Trophoblast cell (in vitro differentiated cells and primary cell): ENCODE results near the gene GLIPR2.
A peak's percentile ranks its signal among the peaks of the same experiment; 100 is the strongest.

Experiments used
- DNase-seq, 2 donors: peaks; one replicate each; pipeline ENCODE4 v3.0.0-alpha.2; 2016
- H2AFZ ChIP-seq: 2 replicates; pipeline ENCODE4 v1.6.1; 2013; ENCODE audit warnings: low read length, moderate library complexity, mild to moderate bottlenecking; ENCODE audit not compliant: insufficient read depth, poor library complexity
- H2AK5ac ChIP-seq: 2 replicates; pipeline ENCODE4 v1.6.1; 2013; ENCODE audit warnings: mild to moderate bottlenecking, low read length
- H2BK120ac ChIP-seq: 2 replicates; pipeline ENCODE4 v1.6.1; 2013; ENCODE audit warnings: low read length, mild to moderate bottlenecking, moderate library complexity; ENCODE audit not compliant: insufficient read depth, poor library complexity
- H2BK12ac ChIP-seq: 2 replicates; pipeline ENCODE4 v1.6.1; 2013; ENCODE audit warnings: mild to moderate bottlenecking, low read length, moderate library complexity
- H2BK5ac ChIP-seq: 2 replicates; pipeline ENCODE4 v1.6.1; 2013; ENCODE audit warnings: low read length, low read depth, moderate library complexity, mild to moderate bottlenecking; ENCODE audit not compliant: poor library complexity
- H3K14ac ChIP-seq: 2 replicates; pipeline ENCODE4 v1.6.1; 2013; ENCODE audit warnings: mild to moderate bottlenecking, low read length
- H3K18ac ChIP-seq: 2 replicates; pipeline ENCODE4 v1.6.1; 2013; ENCODE audit warnings: mild to moderate bottlenecking, low read length
- H3K23ac ChIP-seq: 2 replicates; pipeline ENCODE4 v1.6.1; 2013; ENCODE audit warnings: low read length
- H3K27ac ChIP-seq: 2 replicates; pipeline ENCODE4 v1.5.1; 2013; ENCODE audit warnings: low read depth, mild to moderate bottlenecking, inconsistent platforms, low read length, moderate library complexity
- H3K27me3 ChIP-seq: 2 replicates; pipeline ENCODE4 v1.6.1; 2013; ENCODE audit warnings: inconsistent platforms, mild to moderate bottlenecking, low read length, moderate library complexity; ENCODE audit not compliant: insufficient read depth
- H3K36me3 ChIP-seq, 2 experiments: 1 replicate in 1 of 2; 2 replicates in 1 of 2; pipeline ENCODE4 v1.6.1; 2013; ENCODE audit warnings: low read length in 2 of 2, mild to moderate bottlenecking in 2 of 2, moderate library complexity in 1 of 2; ENCODE audit not compliant: insufficient read depth in 2 of 2, control insufficient read depth in 1 of 2
- H3K4ac ChIP-seq: 2 replicates; pipeline ENCODE4 v1.6.1; 2013; ENCODE audit warnings: low read depth, mild to moderate bottlenecking, low read length, moderate library complexity
- H3K4me1 ChIP-seq, 2 experiments: 1 replicate in 1 of 2; 2 replicates in 1 of 2; pipeline ENCODE4 v1.6.1; 2013; ENCODE audit warnings: low read length in 2 of 2, mild to moderate bottlenecking in 2 of 2, moderate library complexity in 1 of 2; ENCODE audit not compliant: insufficient read depth in 2 of 2, control insufficient read depth in 1 of 2
- H3K4me2 ChIP-seq: 2 replicates; pipeline ENCODE4 v1.6.1; 2013; ENCODE audit warnings: inconsistent platforms, mild to moderate bottlenecking, low read length, moderate library complexity
- H3K4me3 ChIP-seq: 2 replicates; pipeline ENCODE4 v1.5.1; 2013; ENCODE audit warnings: mild to moderate bottlenecking, low read depth, low read length, inconsistent platforms
- H3K79me1 ChIP-seq: one replicate; pipeline ENCODE4 v1.6.1; 2013; ENCODE audit warnings: low read length
- H3K79me2 ChIP-seq: 2 replicates; pipeline ENCODE4 v1.6.1; 2013; ENCODE audit warnings: low read length, mild to moderate bottlenecking; ENCODE audit not compliant: control insufficient read depth, insufficient read depth, poor library complexity
- H3K9ac ChIP-seq: 2 replicates; pipeline ENCODE4 v1.6.1; 2013; ENCODE audit warnings: mild to moderate bottlenecking, low read length
- H3K9me3 ChIP-seq: 2 replicates; pipeline ENCODE4 v1.6.1; 2013; ENCODE audit warnings: low read depth, mild to moderate bottlenecking, control low read depth, inconsistent platforms, low read length; ENCODE audit not compliant: insufficient read depth
- H4K12ac ChIP-seq: 2 replicates; pipeline ENCODE4 v1.6.1; 2013; ENCODE audit warnings: low read depth, mild to moderate bottlenecking, low read length, moderate library complexity
- H4K8ac ChIP-seq: 2 replicates; pipeline ENCODE4 v1.6.1; 2013; ENCODE audit warnings: low read depth, mild to moderate bottlenecking, low read length, moderate library complexity
- H4K91ac ChIP-seq: one replicate; pipeline ENCODE4 v1.6.1; 2013; ENCODE audit warnings: low read depth, mild to moderate bottlenecking, low read length, moderate library complexity
- WGBS: extraction: QIAGEN DNeasy Blood & Tissue Kit; methylation state at CpG from one replicate; pipeline ENCODE4 v1.1.7; 2013; ENCODE audit warnings: missing lambda C conversion rate; ENCODE audit not compliant: insufficient read length, insufficient coverage; ENCODE audit errors: extremely low coverage; 5-methylcytosine and 5-hydroxymethylcytosine counted together

GLIPR2 gene

GRCh38 chr9:36148311-36149051 is 11.9 kb downstream of the GLIPR2 start:
- no CpG with 5 or more reads among the region's 14 CpGs for WGBS
- no peak overlapping the region for H3K18ac ChIP-seq
- no peak overlapping the region for H2BK12ac ChIP-seq
- H3K14ac ChIP-seq = no peak overlapping the region
- H3K4me1 ChIP-seq = peaks cover 2 to 3% of the 10 kb centered on the region in 2 experiments
- H3K27ac ChIP-seq = no peak overlapping the region
- H3K4me3 ChIP-seq = no peak overlapping the region
- H3K9ac ChIP-seq = no peak overlapping the region
- no peaks in the 10 kb centered on the region for H3K27me3 ChIP-seq
- H2BK120ac ChIP-seq = no peak overlapping the region
- no peak overlapping the region for H2AFZ ChIP-seq
- H3K79me2 ChIP-seq = no peaks in the 10 kb centered on the region
- no peak overlapping the region for H2AK5ac ChIP-seq
- no peak overlapping the region for H3K23ac ChIP-seq
- H4K8ac ChIP-seq = no peak overlapping the region
- no peak overlapping the region for H3K4me2 ChIP-seq
- H4K91ac ChIP-seq = no peak overlapping the region
- no peaks in the 10 kb centered on the region for H3K79me1 ChIP-seq
- no peak overlapping the region for H2BK5ac ChIP-seq
- H4K12ac ChIP-seq = no peak overlapping the region
- DNase-seq = peak; percentile 44 to 51
- H3K9me3 ChIP-seq = peaks cover 8% of the 10 kb centered on the region
- H3K36me3 ChIP-seq = peaks cover 12 to 26% of the 10 kb centered on the region in 2 experiments
- H3K4ac ChIP-seq = no peak overlapping the region

DNA sequence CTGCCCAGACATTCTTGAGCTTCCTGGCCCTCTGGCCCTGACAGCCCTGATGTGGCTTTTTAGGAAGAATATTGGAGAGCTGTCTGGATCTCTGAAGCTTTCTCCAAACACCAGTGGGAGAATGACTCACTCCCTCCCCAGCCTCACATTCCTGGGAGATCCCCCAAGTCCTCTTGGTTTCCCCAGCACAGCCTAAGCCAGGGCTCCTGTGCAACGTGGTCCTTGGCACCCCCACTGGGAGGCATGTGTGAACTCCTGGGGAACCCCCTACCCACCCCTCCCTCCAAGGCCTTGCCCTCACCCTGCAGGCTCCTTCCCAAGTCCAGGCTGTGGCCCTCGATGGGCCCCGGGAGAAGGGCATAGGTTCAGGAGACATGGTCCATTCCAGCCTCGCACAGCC is 12.7 kb downstream of the GLIPR2 start:
- Histone ChIP-seq H3K4me1 (peaks cover 2 to 3% of the 10 kb centered on the region in 2 experiments), H2AFZ (no peak overlapping the region), H3K14ac (no peak overlapping the region), H3K27me3 (no peaks in the 10 kb centered on the region), H4K12ac (no peak overlapping the region), H2AK5ac (no peak overlapping the region), H3K79me1 (no peaks in the 10 kb centered on the region), H2BK5ac (no peak overlapping the region), H3K9ac (no peak overlapping the region), H2BK120ac (no peak overlapping the region), H3K4me3 (no peak overlapping the region), H3K79me2 (no peaks in the 10 kb centered on the region), H4K8ac (no peak overlapping the region), H3K9me3 (peaks cover 8% of the 10 kb centered on the region), H3K18ac (no peak overlapping the region), H3K36me3 (peaks cover 12 to 21% of the 10 kb centered on the region in 2 experiments), H3K4me2 (no peak overlapping the region), H2BK12ac (no peak overlapping the region), H3K27ac (no peak overlapping the region), H3K4ac (no peak overlapping the region), H3K23ac (no peak overlapping the region), H4K91ac (no peak overlapping the region)
- no CpG with 5 or more reads among the region's 4 CpGs for WGBS
- no peak for DNase-seq

GRCh38 chr9:36150574-36151315 is 14.2 kb downstream of the GLIPR2 start:
- Histone ChIP-seq H3K23ac (no peak overlapping the region), H3K9ac (no peak overlapping the region), H3K4me1 (peaks cover 2 to 3% of the 10 kb centered on the region in 2 experiments), H3K27ac (no peak overlapping the region), H3K9me3 (peaks cover 6% of the 10 kb centered on the region), H3K4me3 (no peak overlapping the region), H4K8ac (no peak overlapping the region), H3K79me1 (no peaks in the 10 kb centered on the region), H3K4ac (no peak overlapping the region), H3K79me2 (no peaks in the 10 kb centered on the region), H2BK120ac (no peak overlapping the region), H3K4me2 (no peak overlapping the region), H3K14ac (no peak overlapping the region), H2AFZ (no peak overlapping the region), H2AK5ac (no peak overlapping the region), H3K36me3 (peaks cover 12% of the 10 kb centered on the region in 2 experiments), H2BK5ac (no peak overlapping the region), H3K27me3 (no peaks in the 10 kb centered on the region), H4K91ac (no peak overlapping the region), H4K12ac (no peak overlapping the region), H2BK12ac (no peak overlapping the region), H3K18ac (no peak overlapping the region)
- WGBS = no CpG with 5 or more reads among the region's 4 CpGs
- no peak for DNase-seq

DNA sequence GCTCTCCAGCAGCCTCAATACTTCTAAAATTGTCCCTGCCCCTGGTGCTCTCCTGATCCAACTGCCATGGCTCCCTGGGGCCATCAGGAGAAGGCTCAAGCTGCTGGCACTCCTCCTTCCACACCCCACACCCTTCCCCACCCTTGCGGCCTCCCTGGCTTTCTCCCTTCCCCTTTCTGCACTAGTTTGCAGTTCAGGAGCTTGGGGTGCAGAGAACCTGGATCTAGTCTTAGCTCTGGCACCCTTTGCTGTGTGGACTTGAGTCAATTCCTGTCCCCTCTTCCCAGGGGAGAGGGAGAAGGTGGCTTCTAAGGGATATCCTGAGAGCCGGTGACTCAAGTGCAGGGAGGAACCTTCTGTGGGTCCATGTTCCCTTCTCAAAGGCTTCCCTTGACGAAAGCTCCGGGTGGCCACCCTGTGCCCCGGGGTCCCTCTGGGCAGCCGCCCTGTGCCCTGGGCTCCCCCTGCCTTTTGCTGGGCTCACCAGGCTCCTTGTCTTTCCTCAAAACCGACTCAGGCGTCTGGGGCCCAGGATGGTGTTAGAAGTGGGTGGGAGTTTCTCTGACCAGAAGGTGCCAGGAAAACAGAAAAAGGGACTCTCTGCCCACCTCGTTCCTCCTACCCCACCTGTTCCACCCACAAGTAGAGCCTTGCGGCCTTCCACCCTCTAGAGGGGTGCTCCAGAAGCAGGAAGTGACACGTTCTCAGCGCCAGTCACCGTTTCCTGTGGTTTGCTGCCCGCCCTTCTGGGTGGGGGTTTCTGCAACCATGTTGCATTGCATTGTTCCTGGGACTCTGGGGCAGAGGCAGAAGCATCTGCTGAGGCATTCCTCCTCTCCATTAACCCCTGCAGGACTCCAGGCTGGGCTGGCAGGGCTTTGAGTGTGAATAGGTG is 15.0 kb downstream of the GLIPR2 start:
- no peaks in the 10 kb centered on the region for H3K79me1 ChIP-seq

More for the DNA sequence above, 15.0 kb downstream of the GLIPR2 start:
- H3K18ac ChIP-seq = no peak overlapping the region
- no peak overlapping the region for H3K4me2 ChIP-seq
- no peak overlapping the region for H3K4me3 ChIP-seq
- no peak overlapping the region for H3K14ac ChIP-seq
- WGBS = no CpG with 5 or more reads among the region's 14 CpGs
- H4K8ac ChIP-seq = no peak overlapping the region
- H3K4me1 ChIP-seq = peaks cover 2 to 3% of the 10 kb centered on the region in 2 experiments
- H2BK12ac ChIP-seq = no peak overlapping the region
- no peak overlapping the region for H2BK120ac ChIP-seq
- H4K91ac ChIP-seq = no peak overlapping the region
- peaks cover 6% of the 10 kb centered on the region for H3K9me3 ChIP-seq
- H3K36me3 ChIP-seq = peaks cover 13 to 14% of the 10 kb centered on the region in 2 experiments
- no peak overlapping the region for H2AFZ ChIP-seq
- peak; percentile 37 to 43 for DNase-seq
- H3K27me3 ChIP-seq = no peaks in the 10 kb centered on the region
- H3K27ac ChIP-seq = no peak overlapping the region
- no peak overlapping the region for H2AK5ac ChIP-seq
- H3K4ac ChIP-seq = no peak overlapping the region
- H3K79me2 ChIP-seq = no peaks in the 10 kb centered on the region
- H4K12ac ChIP-seq = no peak overlapping the region
- H2BK5ac ChIP-seq = no peak overlapping the region
- H3K9ac ChIP-seq = no peak overlapping the region
- H3K23ac ChIP-seq = no peak overlapping the region
